Measurements from ENCODE around the gene UNC5C.

Gene UNC5C

DNA sequence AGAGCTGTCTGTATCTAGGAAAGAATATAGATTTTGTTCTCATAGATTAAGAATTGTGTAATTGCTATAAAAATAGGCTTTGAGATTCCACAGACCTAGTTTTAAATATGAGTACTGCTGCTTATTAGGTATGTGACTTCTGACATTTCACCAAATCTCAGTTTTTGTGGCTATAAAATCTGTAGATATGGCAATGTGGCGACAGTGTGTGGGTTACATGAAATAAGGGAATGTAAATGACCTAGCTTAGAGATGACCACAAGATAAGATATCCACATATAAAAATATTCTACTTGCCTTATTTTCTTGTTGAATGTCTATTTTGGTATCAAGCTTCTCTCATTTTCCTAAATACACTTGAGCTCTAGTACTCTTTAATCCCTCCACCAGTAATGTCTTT lies 193.8 kb downstream of the UNC5C start:
- Histone ChIP-seq H3K27me3 (ENCODE audit: insufficient read depth, poor library complexity, severe bottlenecking) (no peaks in the 10 kb centered on the region), H3K36me3 (ENCODE audit: low read depth) (no peaks in the 10 kb centered on the region), H3K4me3 (ENCODE audit: severe bottlenecking) (no peak overlapping the region), H3K4me1 (ENCODE audit: insufficient read depth, poor library complexity, severe bottlenecking) (no peaks in the 10 kb centered on the region), H3K27ac (ENCODE audit: poor library complexity, severe bottlenecking) (no peak overlapping the region), H3K9me3 (ENCODE audit: severe bottlenecking) (no peaks in the 10 kb centered on the region)
- DNase-seq (ENCODE audit: low spot score): no peak
- no peak for ATAC-seq (ENCODE audit: low read depth)
- TF ChIP-seq, protein P1, sequence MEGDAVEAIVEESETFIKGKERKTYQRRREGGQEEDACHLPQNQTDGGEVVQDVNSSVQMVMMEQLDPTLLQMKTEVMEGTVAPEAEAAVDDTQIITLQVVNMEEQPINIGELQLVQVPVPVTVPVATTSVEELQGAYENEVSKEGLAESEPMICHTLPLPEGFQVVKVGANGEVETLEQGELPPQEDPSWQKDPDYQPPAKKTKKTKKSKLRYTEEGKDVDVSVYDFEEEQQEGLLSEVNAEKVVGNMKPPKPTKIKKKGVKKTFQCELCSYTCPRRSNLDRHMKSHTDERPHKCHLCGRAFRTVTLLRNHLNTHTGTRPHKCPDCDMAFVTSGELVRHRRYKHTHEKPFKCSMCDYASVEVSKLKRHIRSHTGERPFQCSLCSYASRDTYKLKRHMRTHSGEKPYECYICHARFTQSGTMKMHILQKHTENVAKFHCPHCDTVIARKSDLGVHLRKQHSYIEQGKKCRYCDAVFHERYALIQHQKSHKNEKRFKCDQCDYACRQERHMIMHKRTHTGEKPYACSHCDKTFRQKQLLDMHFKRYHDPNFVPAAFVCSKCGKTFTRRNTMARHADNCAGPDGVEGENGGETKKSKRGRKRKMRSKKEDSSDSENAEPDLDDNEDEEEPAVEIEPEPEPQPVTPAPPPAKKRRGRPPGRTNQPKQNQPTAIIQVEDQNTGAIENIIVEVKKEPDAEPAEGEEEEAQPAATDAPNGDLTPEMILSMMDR (IDR thresholded peaks at IDR 0.05; ENCODE audit: poor library complexity, severe bottlenecking): no peak

DNA sequence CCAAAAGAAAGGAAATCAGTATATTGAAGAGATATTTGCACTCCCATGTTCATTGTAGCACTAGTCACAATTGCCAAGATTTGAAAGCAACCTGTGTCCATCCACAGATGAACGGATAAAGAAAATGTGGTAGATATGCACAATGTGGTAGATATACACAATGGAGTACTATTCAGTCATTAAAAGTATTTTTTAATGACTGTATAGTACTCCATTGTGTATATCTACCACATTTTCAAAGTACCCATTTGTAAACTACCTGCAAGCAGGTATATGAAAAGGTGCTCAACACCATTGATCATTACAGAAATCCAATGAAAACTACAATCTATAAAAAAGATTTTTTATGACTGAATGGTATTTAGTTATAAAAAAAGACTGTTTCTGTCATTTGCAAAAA lies 200.4 kb downstream of the UNC5C start:
- no peak overlapping the region for H3K27ac ChIP-seq (ENCODE audit: poor library complexity, severe bottlenecking)
- no peaks in the 10 kb centered on the region for H3K27me3 ChIP-seq (ENCODE audit: insufficient read depth, poor library complexity, severe bottlenecking)
- no peaks in the 10 kb centered on the region for H3K4me1 ChIP-seq (ENCODE audit: insufficient read depth, poor library complexity, severe bottlenecking)
- TF ChIP-seq, protein P1 (IDR thresholded peaks at IDR 0.05; ENCODE audit: poor library complexity, severe bottlenecking): no peak
- H3K36me3 ChIP-seq (ENCODE audit: low read depth): no peaks in the 10 kb centered on the region
- H3K9me3 ChIP-seq (ENCODE audit: severe bottlenecking): no peaks in the 10 kb centered on the region
- ATAC-seq (ENCODE audit: low read depth) (no peak), DNase-seq (ENCODE audit: low spot score) (no peak)
- no peak overlapping the region for H3K4me3 ChIP-seq (ENCODE audit: severe bottlenecking)

DNA sequence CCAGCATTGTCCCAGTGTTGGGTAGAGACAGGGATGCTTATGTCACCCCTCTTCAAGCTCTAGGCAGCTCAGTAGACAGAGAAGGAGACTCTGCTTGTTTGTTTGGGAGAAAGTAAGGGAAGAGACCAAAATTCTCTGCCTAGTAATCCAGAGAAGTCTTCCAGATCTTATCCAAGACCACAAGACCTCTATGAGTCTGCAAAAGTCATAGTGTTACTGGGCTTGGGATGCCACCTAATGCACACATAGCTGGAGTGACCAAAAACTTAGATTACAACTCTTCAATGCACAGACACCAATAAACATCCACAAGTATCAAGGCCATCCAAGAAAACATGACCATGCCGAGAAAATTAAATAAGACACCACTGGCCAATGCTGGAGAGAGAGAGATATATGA lies 205.5 kb downstream of the UNC5C start:
- Histone ChIP-seq H3K9me3 (ENCODE audit: severe bottlenecking) (no peaks in the 10 kb centered on the region), H3K27me3 (ENCODE audit: insufficient read depth, poor library complexity, severe bottlenecking) (no peaks in the 10 kb centered on the region), H3K4me3 (ENCODE audit: severe bottlenecking) (no peak overlapping the region), H3K4me1 (ENCODE audit: insufficient read depth, poor library complexity, severe bottlenecking) (no peaks in the 10 kb centered on the region), H3K27ac (ENCODE audit: poor library complexity, severe bottlenecking) (no peak overlapping the region), H3K36me3 (ENCODE audit: low read depth) (no peaks in the 10 kb centered on the region)
- TF ChIP-seq, protein P1 (IDR thresholded peaks at IDR 0.05; ENCODE audit: poor library complexity, severe bottlenecking): no peak
- no peak for DNase-seq (ENCODE audit: low spot score)
- no peak for ATAC-seq (ENCODE audit: low read depth)

DNA sequence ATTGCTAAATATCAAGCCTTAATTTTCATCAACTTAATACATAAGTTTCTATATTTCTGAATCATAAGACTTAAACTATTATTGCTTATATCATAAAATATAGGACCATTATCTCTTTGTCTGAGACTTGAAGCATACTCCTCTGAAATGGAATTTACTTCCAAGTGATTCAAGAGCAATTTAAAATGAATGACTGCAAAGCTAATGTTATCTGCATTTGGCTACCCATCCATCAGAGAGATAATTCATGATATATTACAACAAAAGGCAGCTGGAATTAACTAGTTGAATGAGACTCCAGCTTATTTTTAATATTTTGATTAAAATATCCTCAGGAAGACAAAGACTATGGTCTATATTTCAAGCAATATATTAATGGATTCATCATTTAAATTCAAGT lies 208.6 kb downstream of the UNC5C start:
- Histone ChIP-seq H3K27me3 (ENCODE audit: insufficient read depth, poor library complexity, severe bottlenecking) (no peaks in the 10 kb centered on the region), H3K4me3 (ENCODE audit: severe bottlenecking) (no peak overlapping the region), H3K4me1 (ENCODE audit: insufficient read depth, poor library complexity, severe bottlenecking) (no peaks in the 10 kb centered on the region), H3K36me3 (ENCODE audit: low read depth) (no peaks in the 10 kb centered on the region), H3K27ac (ENCODE audit: poor library complexity, severe bottlenecking) (no peak overlapping the region), H3K9me3 (ENCODE audit: severe bottlenecking) (no peaks in the 10 kb centered on the region)
- ATAC-seq (ENCODE audit: low read depth) (no peak), DNase-seq (ENCODE audit: low spot score) (no peak)
- TF ChIP-seq, protein P1 (IDR thresholded peaks at IDR 0.05; ENCODE audit: poor library complexity, severe bottlenecking): no peak

DNA sequence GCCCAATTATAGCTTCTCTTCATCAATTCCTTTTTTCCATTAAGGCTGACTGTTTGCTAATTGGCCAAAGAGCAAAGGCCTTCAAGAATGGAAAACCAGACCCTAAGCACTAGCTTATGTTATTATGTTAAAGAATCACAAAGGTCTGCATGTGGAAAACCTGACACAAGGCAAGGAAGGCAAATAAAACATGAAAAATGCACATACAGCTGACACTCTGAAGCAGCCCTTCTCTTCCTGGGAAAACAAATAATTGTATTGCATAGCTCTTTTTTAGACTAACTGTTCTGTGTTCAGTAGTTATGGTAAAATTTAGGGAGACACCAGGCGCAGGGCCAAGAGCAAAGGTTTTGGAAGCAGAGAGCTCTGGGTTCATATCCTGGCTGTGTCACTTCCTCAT lies 223.1 kb downstream of the UNC5C start:
- ATAC-seq (ENCODE audit: low read depth): no peak
- TF ChIP-seq, protein P1 (IDR thresholded peaks at IDR 0.05; ENCODE audit: poor library complexity, severe bottlenecking): no peak
- no peaks in the 10 kb centered on the region for H3K27me3 ChIP-seq (ENCODE audit: insufficient read depth, poor library complexity, severe bottlenecking)
- H3K27ac ChIP-seq (ENCODE audit: poor library complexity, severe bottlenecking): no peak overlapping the region
- no peak for DNase-seq (ENCODE audit: low spot score)
- no peak overlapping the region for H3K4me3 ChIP-seq (ENCODE audit: severe bottlenecking)
- no peaks in the 10 kb centered on the region for H3K4me1 ChIP-seq (ENCODE audit: insufficient read depth, poor library complexity, severe bottlenecking)
- H3K9me3 ChIP-seq (ENCODE audit: severe bottlenecking): no peaks in the 10 kb centered on the region
- no peaks in the 10 kb centered on the region for H3K36me3 ChIP-seq (ENCODE audit: low read depth)
